ENCODE measurements around the gene C3orf85.

DNA sequence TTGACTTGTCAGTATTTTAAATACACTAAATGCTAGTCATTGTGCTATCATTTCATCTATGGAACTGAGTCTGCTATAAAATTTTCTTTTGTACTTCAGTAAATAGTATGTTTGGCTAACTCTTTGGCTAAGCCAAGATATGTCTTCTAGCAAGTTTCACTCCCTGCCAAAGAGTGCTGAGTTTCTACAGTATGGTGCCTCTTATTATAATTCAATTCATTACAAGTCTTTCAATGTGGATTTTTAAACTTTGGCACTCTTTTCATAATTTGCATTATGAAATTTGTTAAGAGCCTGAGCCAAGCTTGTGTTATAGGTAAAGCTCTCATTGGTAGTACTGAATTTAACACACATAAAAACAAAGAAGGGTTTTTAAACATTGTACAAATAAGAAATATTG is 43.0 kb upstream of the C3orf85 start:
- TF ChIP-seq, protein P1, sequence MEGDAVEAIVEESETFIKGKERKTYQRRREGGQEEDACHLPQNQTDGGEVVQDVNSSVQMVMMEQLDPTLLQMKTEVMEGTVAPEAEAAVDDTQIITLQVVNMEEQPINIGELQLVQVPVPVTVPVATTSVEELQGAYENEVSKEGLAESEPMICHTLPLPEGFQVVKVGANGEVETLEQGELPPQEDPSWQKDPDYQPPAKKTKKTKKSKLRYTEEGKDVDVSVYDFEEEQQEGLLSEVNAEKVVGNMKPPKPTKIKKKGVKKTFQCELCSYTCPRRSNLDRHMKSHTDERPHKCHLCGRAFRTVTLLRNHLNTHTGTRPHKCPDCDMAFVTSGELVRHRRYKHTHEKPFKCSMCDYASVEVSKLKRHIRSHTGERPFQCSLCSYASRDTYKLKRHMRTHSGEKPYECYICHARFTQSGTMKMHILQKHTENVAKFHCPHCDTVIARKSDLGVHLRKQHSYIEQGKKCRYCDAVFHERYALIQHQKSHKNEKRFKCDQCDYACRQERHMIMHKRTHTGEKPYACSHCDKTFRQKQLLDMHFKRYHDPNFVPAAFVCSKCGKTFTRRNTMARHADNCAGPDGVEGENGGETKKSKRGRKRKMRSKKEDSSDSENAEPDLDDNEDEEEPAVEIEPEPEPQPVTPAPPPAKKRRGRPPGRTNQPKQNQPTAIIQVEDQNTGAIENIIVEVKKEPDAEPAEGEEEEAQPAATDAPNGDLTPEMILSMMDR (IDR thresholded peaks at IDR 0.05; ENCODE audit: insufficient read depth, low read length, poor library complexity, severe bottlenecking) = no peak
- TF ChIP-seq EZH2phosphoT487 (conservative IDR thresholded peaks at IDR 0.05; ENCODE audit: low read length) = no peak

Data from SU-DHL-6 (cell line).